Gastroesophageal sphincter (tissue), 4 donors: ENCODE measurements around the gene TANGO2. TPM values are rescaled to one million over a fixed set of nuclear protein-coding genes. Genes with fewer than 3 reads are reported as not detected.

Experiments
- ATAC-seq: fragments of 150-250 bp; one replicate; pipeline ENCODE4 v1.9.1; 2016; ENCODE audit warnings: mild to moderate bottlenecking, moderate library complexity
- H3K27ac ChIP-seq, 4 donors: fragments of 200-600 bp; sonication (generic) in 3 of 4; 1 replicate in 3 of 4; 2 replicates in 1 of 4; pipeline ENCODE4 v1.5.1; 2016 to 2019
- H3K27me3 ChIP-seq: fragments of 200-600 bp; sonication (generic); one replicate; pipeline ENCODE4 v1.5.1; 2019
- H3K36me3 ChIP-seq, 2 donors: fragments of 200-600 bp; sonication (generic); one replicate each; pipeline ENCODE4 v1.5.1; 2019; ENCODE audit warnings: control low read depth in 1 of 2
- H3K4me1 ChIP-seq, 3 donors: fragments of 200-600 bp; sonication (generic); 1 replicate in 2 of 3; 2 replicates in 1 of 3; pipeline ENCODE4 v1.5.1; 2016 to 2019; ENCODE audit warnings: control low read depth in 2 of 3
- H3K4me3 ChIP-seq, 2 donors: fragments of 200-600 bp; sonication (generic); one replicate each; pipeline ENCODE4 v1.5.1; 2019; ENCODE audit warnings: mild to moderate bottlenecking in 1 of 2, moderate library complexity in 1 of 2
- H3K9me3 ChIP-seq, 3 donors: fragments of 200-600 bp; sonication (generic); one replicate each; pipeline ENCODE4 v1.5.1; 2017 to 2019; ENCODE audit warnings: control low read depth in 2 of 3
- CTCF ChIP-seq, 4 experiments: fragments of 200-600 bp in 2 of 4; fragments of 450-650 bp in 2 of 4; sonication (generic) in 1 of 4; IDR thresholded peaks; one replicate each; pipeline ENCODE4 v1.5.1; 2017 to 2019; ENCODE audit warnings: antibody characterized with exemption in 4 of 4, mild to moderate bottlenecking in 2 of 4, moderate library complexity in 2 of 4
- EP300 ChIP-seq: sonication (generic); formaldehyde crosslinking; IDR thresholded peaks from one replicate; pipeline ENCODE4 v1.6.1; 2017; ENCODE audit warnings: antibody characterized with exemption, mild to moderate bottlenecking
- POLR2A ChIP-seq, 2 donors: fragments of 450-650 bp; IDR thresholded peaks; one replicate each; pipeline ENCODE4 v1.6.1; 2017; ENCODE audit warnings: antibody characterized with exemption in 2 of 2, mild to moderate bottlenecking in 2 of 2, moderate library complexity in 1 of 2
- POLR2AphosphoS5 ChIP-seq: sonication (generic); formaldehyde crosslinking; IDR thresholded peaks from one replicate; pipeline ENCODE4 v1.6.1; 2017; ENCODE audit warnings: antibody characterized with exemption
- WGBS, 2 donors: methylation state at CpG; one replicate each; pipeline ENCODE4 v1.1.5; 2018; ENCODE audit warnings: low coverage in 1 of 2; 5-methylcytosine and 5-hydroxymethylcytosine counted together
- total RNA-seq, 4 donors: library from RNA; depleted of rRNA; stranded (reverse); fragments of >200 nt; gene quantifications; one replicate each; pipeline ENCODE4 v1.1.0, GENCODE V29; 2016

The TANGO2 gene
- total RNA-seq, 4 donors from 2014 or later: 20.0 to 65.5 (median 45.8) TPM

GRCh38 chr22:20003304-20003703 is 17.6 kb upstream of the TANGO2 start:
- ATAC-seq: no peak
- WGBS, 2 donors: 100% methylated on average over 1 of the region's 1 CpG; no CpG with 5 or more reads in 1 of the 2 donors
- TF ChIP-seq POLR2AphosphoS5 (no peak), CTCF (IDR thresholded peaks at IDR 0.05) (no peak), POLR2A (IDR thresholded peaks at IDR 0.05) (no peak)
- no peaks in the 10 kb centered on the region for H3K27me3 ChIP-seq
- no peaks in the 10 kb centered on the region for H3K9me3 ChIP-seq
- peaks cover 0 to 40% (median 17%) of the 10 kb centered on the region in 3 donors for H3K4me1 ChIP-seq
- no peak overlapping the region for H3K27ac ChIP-seq
- no peak overlapping the region for H3K4me3 ChIP-seq
- H3K36me3 ChIP-seq: no peaks in the 10 kb centered on the region

GRCh38 chr22:20004464-20004863 is 16.4 kb upstream of the TANGO2 start:
- Histone ChIP-seq H3K4me1 (peaks cover 0 to 29% (median 7%) of the 10 kb centered on the region in 3 donors), H3K4me3 (no peak overlapping the region), H3K27me3 (no peaks in the 10 kb centered on the region), H3K27ac (no peak overlapping the region), H3K36me3 (no peaks in the 10 kb centered on the region), H3K9me3 (no peaks in the 10 kb centered on the region)
- WGBS, 2 donors: 90 to 95% methylated on average over 3 of the region's 3 CpGs
- no peak for TF ChIP-seq POLR2A (IDR thresholded peaks at IDR 0.05)
- TF ChIP-seq EP300: no peak
- ATAC-seq: no peak

- no peak overlapping the region for H3K27ac ChIP-seq
- ATAC-seq: no peak
- H3K36me3 ChIP-seq: no peaks in the 10 kb centered on the region
- H3K9me3 ChIP-seq: no peaks in the 10 kb centered on the region
- no peak overlapping the region for H3K4me3 ChIP-seq
- no peak for TF ChIP-seq POLR2A (IDR thresholded peaks at IDR 0.05)
- TF ChIP-seq POLR2AphosphoS5: no peak
- TF ChIP-seq EP300: no peak
- no peaks in the 10 kb centered on the region for H3K27me3 ChIP-seq
- H3K4me1 ChIP-seq: peaks cover 0 to 10% (median 3%) of the 10 kb centered on the region in 3 donors
- 100% methylated on average over 1 of the region's 11 CpGs; no CpG with 5 or more reads in 1 of the 2 donors for WGBS, 2 donors
Measured at GRCh38 chr22:20008221-20008995, 12.5 kb upstream of the TANGO2 start.

GRCh38 chr22:20009018-20009491 is 11.9 kb upstream of the TANGO2 start:
- Histone ChIP-seq H3K27me3 (no peaks in the 10 kb centered on the region), H3K27ac (no peak overlapping the region), H3K4me1 (peaks cover 0 to 16% (median 5%) of the 10 kb centered on the region in 3 donors), H3K36me3 (no peaks in the 10 kb centered on the region), H3K4me3 (no peak overlapping the region), H3K9me3 (no peaks in the 10 kb centered on the region)
- WGBS, 2 donors: 80% methylated on average over 1 of the region's 9 CpGs; no CpG with 5 or more reads in 1 of the 2 donors
- no peak for ATAC-seq
- TF ChIP-seq POLR2AphosphoS5 (no peak), POLR2A (IDR thresholded peaks at IDR 0.05) (no peak), CTCF (IDR thresholded peaks at IDR 0.05) (no peak), EP300 (no peak)

- 87 to 100% methylated on average over 1 to 3 of the region's 8 CpGs for WGBS, 2 donors
- Histone ChIP-seq H3K36me3 (no peaks in the 10 kb centered on the region), H3K4me1 (peaks cover 0 to 23% (median 5%) of the 10 kb centered on the region in 3 donors), H3K9me3 (no peaks in the 10 kb centered on the region), H3K27ac (no peak overlapping the region), H3K4me3 (no peak overlapping the region), H3K27me3 (no peaks in the 10 kb centered on the region)
- no peak for ATAC-seq
- TF ChIP-seq CTCF (IDR thresholded peaks at IDR 0.05) (no peak), POLR2AphosphoS5 (no peak), EP300 (no peak), POLR2A (IDR thresholded peaks at IDR 0.05) (no peak)
Measured at GRCh38 chr22:20009582-20010306, 11.2 kb upstream of the TANGO2 start.
